DND-41 (cell line): ENCODE measurements around the gene OSBPL1A.

ENCODE experiments used
- EZH2 ChIP-seq: IDR thresholded peaks from 3 replicates; pipeline ENCODE4 v1.6.1; 2012; ENCODE audit warnings: borderline replicate concordance, low read depth, mild to moderate bottlenecking, moderate library complexity, low read length, inconsistent platforms; ENCODE audit not compliant: severe bottlenecking
- TF ChIP-seq, protein P1 (sequence below): IDR thresholded peaks from 2 replicates; pipeline ENCODE4 v1.5.1; 2012; ENCODE audit warnings: borderline replicate concordance, low read length, moderate library complexity, mild to moderate bottlenecking; ENCODE audit not compliant: poor library complexity, severe bottlenecking; ENCODE audit errors: extremely low read depth

DNA sequence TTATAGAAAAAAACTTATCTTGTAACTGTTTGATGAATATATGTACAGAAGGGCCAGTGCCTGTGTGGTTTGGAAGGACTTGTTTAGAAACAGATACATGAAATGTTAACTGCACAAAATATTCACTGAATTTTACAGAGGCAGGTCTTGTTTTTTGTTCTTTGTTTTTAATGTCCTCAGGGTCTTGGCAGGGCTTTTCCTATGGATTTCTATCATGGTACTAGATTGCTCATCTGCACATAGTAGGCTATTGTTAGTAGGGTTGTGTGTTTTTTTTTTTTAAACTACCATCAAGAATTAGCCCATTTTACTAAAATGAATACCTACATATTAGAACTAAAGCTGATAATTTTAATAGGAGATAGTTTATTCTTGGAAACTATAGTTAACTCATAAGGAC lies 255.2 kb downstream of the OSBPL1A start:
- TF ChIP-seq, protein P1, sequence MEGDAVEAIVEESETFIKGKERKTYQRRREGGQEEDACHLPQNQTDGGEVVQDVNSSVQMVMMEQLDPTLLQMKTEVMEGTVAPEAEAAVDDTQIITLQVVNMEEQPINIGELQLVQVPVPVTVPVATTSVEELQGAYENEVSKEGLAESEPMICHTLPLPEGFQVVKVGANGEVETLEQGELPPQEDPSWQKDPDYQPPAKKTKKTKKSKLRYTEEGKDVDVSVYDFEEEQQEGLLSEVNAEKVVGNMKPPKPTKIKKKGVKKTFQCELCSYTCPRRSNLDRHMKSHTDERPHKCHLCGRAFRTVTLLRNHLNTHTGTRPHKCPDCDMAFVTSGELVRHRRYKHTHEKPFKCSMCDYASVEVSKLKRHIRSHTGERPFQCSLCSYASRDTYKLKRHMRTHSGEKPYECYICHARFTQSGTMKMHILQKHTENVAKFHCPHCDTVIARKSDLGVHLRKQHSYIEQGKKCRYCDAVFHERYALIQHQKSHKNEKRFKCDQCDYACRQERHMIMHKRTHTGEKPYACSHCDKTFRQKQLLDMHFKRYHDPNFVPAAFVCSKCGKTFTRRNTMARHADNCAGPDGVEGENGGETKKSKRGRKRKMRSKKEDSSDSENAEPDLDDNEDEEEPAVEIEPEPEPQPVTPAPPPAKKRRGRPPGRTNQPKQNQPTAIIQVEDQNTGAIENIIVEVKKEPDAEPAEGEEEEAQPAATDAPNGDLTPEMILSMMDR: no peak
- no peak for TF ChIP-seq EZH2
